BLaER1 treated with 17β-estradiol and CSF1 and Interleukin-3, amounts not matched to agents 10 nM and 100 nM (cell line): ENCODE measurements around the gene MRPL58.
"Not testable (repeated sequence)": the region's sequence is repeated elsewhere in the genome, so short reads cannot be mapped to it uniquely, and the experiment has no call there.

Source experiments
- H3K27ac ChIP-seq, 11 experiments: shearing (Covaris generic); formaldehyde crosslinking; 2 replicates each; pipeline ENCODE4 v1.8.1; 2022
- H3K27me3 ChIP-seq, 11 experiments: shearing (Covaris generic); formaldehyde crosslinking; 2 replicates each; pipeline ENCODE4 v1.8.1; 2022
- H3K36me3 ChIP-seq, 11 experiments: shearing (Covaris generic); formaldehyde crosslinking; 2 replicates each; pipeline ENCODE4 v1.8.1; 2022
- H3K4me1 ChIP-seq, 10 experiments: shearing (Covaris generic); formaldehyde crosslinking; 2 replicates each; pipeline ENCODE4 v1.8.1; 2022
- H3K4me2 ChIP-seq, 11 experiments: shearing (Covaris generic); formaldehyde crosslinking; 2 replicates each; pipeline ENCODE4 v1.8.1; 2022
- H3K4me3 ChIP-seq, 10 experiments: shearing (Covaris generic); formaldehyde crosslinking; 2 replicates each; pipeline ENCODE4 v1.8.1; 2022
- H3K9ac ChIP-seq, 11 experiments: shearing (Covaris generic); formaldehyde crosslinking; 2 replicates each; pipeline ENCODE4 v1.8.1; 2022
- H3K9me3 ChIP-seq, 11 experiments: shearing (Covaris generic); formaldehyde crosslinking; replicated peaks in 1 of 11; 2 replicates each; pipeline ENCODE4 v1.8.1; 2022
- H4K20me1 ChIP-seq, 11 experiments: shearing (Covaris generic); formaldehyde crosslinking; 2 replicates each; pipeline ENCODE4 v1.8.1; 2022
- Cebpa-rat ChIP-seq, 11 experiments: shearing (Covaris generic); IDR thresholded peaks; 2 replicates each; pipeline ENCODE4 v1.8.1; 2022

Gene MRPL58

GRCh38 chr17:75012346-75013091 lies at the start of gene MRPL58:
MRPL58 (plus strand) TSS chr17:75012670; CDS start chr17:75012687, 17 bp downstream.
- peak within 1 kb of the TSS; percentile 49 to 88 (median 84); a peak in 21 of 22 replicates for H3K27ac ChIP-seq
- TF ChIP-seq Cebpa-rat (IDR thresholded peaks at IDR 0.05) = no peak

DNA sequence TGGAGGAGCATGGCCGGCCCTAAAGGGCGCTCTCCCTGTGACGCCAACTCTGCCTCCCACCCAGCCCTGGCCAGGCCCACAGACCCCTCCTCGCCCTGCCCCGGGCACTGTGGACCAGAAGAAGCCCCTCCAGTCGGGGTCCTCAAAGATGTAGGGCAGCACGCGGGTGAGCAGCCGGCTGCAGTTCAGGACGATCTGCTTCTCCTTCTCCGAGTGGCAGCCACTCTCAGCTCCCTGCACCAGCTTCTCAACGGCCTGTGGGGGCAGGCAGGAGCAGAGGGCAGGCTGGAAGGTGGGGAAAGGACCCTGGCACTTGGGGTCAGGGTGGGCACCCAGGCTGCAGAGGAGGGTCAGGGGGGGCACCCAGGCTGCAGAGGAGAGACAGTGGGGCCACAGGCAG lies 48.8 kb upstream of the MRPL58 start:
- H3K9ac ChIP-seq = no peak overlapping the region
- no peak overlapping the region for H3K27ac ChIP-seq
- no peaks in the 10 kb centered on the region for H3K27me3 ChIP-seq
- no peak for TF ChIP-seq Cebpa-rat (IDR thresholded peaks at IDR 0.05)
- H3K4me2 ChIP-seq = no peak overlapping the region
- H3K36me3 ChIP-seq = no peaks in the 10 kb centered on the region
- peaks cover 0 to 8% (median 0%) of the 10 kb centered on the region in 10 experiments; a peak in 4 of 20 replicates for H3K4me1 ChIP-seq
- H3K4me3 ChIP-seq = no peak overlapping the region
- no peaks in the 10 kb centered on the region for H3K9me3 ChIP-seq
- H4K20me1 ChIP-seq = peaks cover 0 to 12% (median 0%) of the 10 kb centered on the region in 11 experiments; a peak in 3 of 22 replicates

More at GRCh38 chr17:75012346-75013091, at the start of gene MRPL58:
- H3K4me2 ChIP-seq = peak within 1 kb of the TSS; percentile 76 to 99 (median 88)
- no peaks in the 10 kb centered on the region for H3K27me3 ChIP-seq
- H4K20me1 ChIP-seq = peaks cover 0 to 6% (median 0%) of the 10 kb centered on the region in 11 experiments; a peak in 3 of 22 replicates
- H3K36me3 ChIP-seq = peaks cover 0 to 26% (median 17%) of the 10 kb centered on the region in 11 experiments; a peak in 18 of 22 replicates
- H3K9ac ChIP-seq = peak within 1 kb of the TSS; percentile 79 to 89 (median 86)
- peaks cover 18 to 36% (median 32%) of the 10 kb centered on the region in 10 experiments for H3K4me1 ChIP-seq
- H3K9me3 ChIP-seq = no peaks in the 10 kb centered on the region
- H3K4me3 ChIP-seq = peak within 1 kb of the TSS; percentile 76 to 94 (median 79)

DNA sequence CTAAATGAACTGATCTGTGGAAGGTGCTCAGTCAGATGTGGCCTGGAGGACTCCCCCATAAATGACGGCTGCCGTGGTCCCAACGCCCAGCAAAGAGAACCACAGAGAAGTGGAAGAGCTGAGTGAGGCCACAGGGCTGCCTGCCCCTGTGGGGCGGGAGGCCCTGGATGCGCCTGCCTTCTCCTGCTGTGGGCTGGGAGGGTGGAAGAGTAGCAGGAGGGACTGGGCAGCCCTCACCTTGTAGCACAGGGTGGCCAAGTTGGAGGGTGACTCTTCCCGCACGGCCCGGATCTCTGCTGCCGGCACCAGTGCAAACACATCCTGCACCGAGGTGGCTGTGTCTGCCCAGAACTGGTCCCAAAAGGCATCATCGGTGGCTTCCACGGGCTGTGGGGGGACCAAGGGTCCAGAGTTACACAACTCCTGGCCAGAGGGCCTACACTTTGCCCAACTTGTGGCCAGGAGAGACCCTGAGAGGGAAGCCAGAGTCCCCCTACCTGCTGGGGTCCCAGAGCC lies 48.2 kb upstream of the MRPL58 start:
- H3K9me3 ChIP-seq = no peaks in the 10 kb centered on the region
- no peak for TF ChIP-seq Cebpa-rat (IDR thresholded peaks at IDR 0.05)

DNA sequence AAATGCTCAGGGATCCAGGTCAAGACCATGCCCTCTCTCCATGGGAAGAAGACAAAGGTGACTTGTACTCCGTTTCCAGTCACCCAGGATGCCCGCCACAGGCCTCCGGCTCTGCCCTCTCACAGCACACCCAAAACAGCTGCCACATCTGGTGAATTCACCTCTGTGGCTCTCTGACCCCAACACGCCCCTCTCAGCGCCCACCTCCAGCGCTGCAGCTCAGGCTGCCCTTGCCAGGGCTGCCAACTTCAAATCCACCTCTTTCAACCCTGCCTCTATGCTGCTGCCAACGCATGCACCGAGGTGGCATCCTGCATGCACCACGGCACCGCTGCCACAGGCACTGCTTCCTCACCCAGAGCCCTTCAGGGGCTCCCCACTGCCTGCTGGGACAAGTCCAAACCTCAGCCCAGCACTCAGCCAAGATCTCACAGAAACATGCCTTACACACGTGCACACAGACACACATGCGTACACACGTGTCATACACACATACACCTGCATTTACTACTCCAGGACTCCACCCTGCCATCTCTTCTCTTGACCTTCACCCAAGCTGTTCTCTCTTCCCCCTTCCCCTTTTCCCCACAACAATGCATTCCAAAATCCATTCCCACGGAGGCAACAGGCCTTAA lies 47.4 kb upstream of the MRPL58 start:
- Histone ChIP-seq H3K4me2 (no peak overlapping the region), H3K27ac (no peak overlapping the region), H3K4me3 (no peak overlapping the region), H3K4me1 (peaks cover 0 to 8% (median 0%) of the 10 kb centered on the region in 10 experiments; a peak in 4 of 20 replicates), H3K36me3 (no peaks in the 10 kb centered on the region), H3K9me3 (no peaks in the 10 kb centered on the region), H4K20me1 (peaks cover 0 to 11% (median 0%) of the 10 kb centered on the region in 11 experiments; a peak in 3 of 22 replicates), H3K27me3 (peaks cover 0 to under 1% (median 0%) of the 10 kb centered on the region in 11 experiments; a peak in 1 of 22 replicates), H3K9ac (no peak overlapping the region)
- no peak for TF ChIP-seq Cebpa-rat (IDR thresholded peaks at IDR 0.05)

More for the DNA sequence above, 48.2 kb upstream of the MRPL58 start:
- peaks cover 0 to 8% (median 0%) of the 10 kb centered on the region in 10 experiments; a peak in 4 of 20 replicates for H3K4me1 ChIP-seq
- no peak overlapping the region for H3K4me2 ChIP-seq
- no peak overlapping the region for H3K27ac ChIP-seq
- no peaks in the 10 kb centered on the region for H3K27me3 ChIP-seq
- no peaks in the 10 kb centered on the region for H3K36me3 ChIP-seq
- H3K4me3 ChIP-seq = no peak overlapping the region
- H3K9ac ChIP-seq = no peak overlapping the region
- H4K20me1 ChIP-seq = peaks cover 0 to 14% (median 0%) of the 10 kb centered on the region in 11 experiments; a peak in 3 of 22 replicates

- H3K4me3 ChIP-seq = no peak overlapping the region
- no peak overlapping the region for H3K27ac ChIP-seq
- peaks cover 3 to 18% (median 15%) of the 10 kb centered on the region in 10 experiments; a peak in 18 of 20 replicates for H3K4me1 ChIP-seq
These were observed 44.1 kb upstream of the MRPL58 start for GRCh38 chr17:74968361-74968780.

DNA sequence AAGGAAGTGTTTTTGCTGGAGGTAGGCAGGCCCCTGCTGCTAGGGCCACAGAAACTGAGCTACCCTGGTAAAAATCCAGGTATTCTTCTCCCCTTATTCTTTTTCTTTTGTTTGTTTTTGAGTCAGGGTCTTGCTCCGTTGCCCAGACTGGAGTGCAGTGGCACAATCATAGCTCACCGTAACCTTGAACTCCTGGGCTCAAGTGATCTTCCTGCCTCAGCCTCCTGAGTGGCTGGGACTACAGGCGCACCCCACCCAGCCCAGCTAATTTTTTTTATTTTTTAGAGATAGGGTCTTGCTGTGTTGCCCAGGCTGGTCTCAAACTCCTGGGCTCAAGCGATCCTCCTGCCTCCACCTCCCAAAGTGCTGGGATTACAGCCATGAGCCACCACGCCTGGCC lies 43.0 kb upstream of the MRPL58 start:
- H3K36me3 ChIP-seq, H3K4me3 ChIP-seq: not testable (repeated sequence)

More at GRCh38 chr17:74968361-74968780, 44.1 kb upstream of the MRPL58 start:
- Histone ChIP-seq H3K4me2 (no peak overlapping the region), H3K9me3 (no peaks in the 10 kb centered on the region), H3K36me3 (no peaks in the 10 kb centered on the region), H4K20me1 (peaks cover 0 to 22% (median 5%) of the 10 kb centered on the region in 11 experiments; a peak in 9 of 22 replicates), H3K27me3 (peaks cover 21 to 33% (median 28%) of the 10 kb centered on the region in 11 experiments), H3K9ac (no peak overlapping the region)
- no peak for TF ChIP-seq Cebpa-rat (IDR thresholded peaks at IDR 0.05)

DNA sequence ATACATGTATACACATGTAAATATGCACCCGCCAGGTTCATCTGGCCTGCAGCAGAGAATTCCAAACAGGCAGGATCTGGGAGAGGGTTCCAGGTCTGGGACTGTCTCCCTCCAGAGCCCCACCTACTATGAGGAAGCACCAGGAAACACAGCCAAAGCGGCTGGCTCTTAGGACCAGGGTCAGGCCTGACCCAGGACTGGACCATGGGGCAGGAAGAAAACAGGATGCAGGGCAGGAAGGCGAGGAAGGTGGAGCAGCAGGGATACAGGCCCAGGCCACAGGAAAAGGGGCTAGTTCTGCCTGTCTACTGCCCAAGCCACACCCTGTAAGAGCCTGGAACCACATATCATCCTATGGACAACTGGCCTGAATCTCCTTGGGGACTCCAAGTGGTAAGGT lies 42.1 kb upstream of the MRPL58 start:
- H4K20me1 ChIP-seq = peaks cover 0 to 24% (median 5%) of the 10 kb centered on the region in 11 experiments; a peak in 9 of 22 replicates
- no peak overlapping the region for H3K27ac ChIP-seq
- no peaks in the 10 kb centered on the region for H3K9me3 ChIP-seq
- no peak overlapping the region for H3K4me3 ChIP-seq
- no peak for TF ChIP-seq Cebpa-rat (IDR thresholded peaks at IDR 0.05)
- no peaks in the 10 kb centered on the region for H3K36me3 ChIP-seq
- peaks cover 3 to 18% (median 15%) of the 10 kb centered on the region in 10 experiments; a peak in 18 of 20 replicates for H3K4me1 ChIP-seq
- peaks cover 32 to 47% (median 40%) of the 10 kb centered on the region in 11 experiments for H3K27me3 ChIP-seq
- no peak overlapping the region for H3K9ac ChIP-seq
- H3K4me2 ChIP-seq = no peak overlapping the region

More for the DNA sequence above, 43.0 kb upstream of the MRPL58 start:
- H3K9me3 ChIP-seq, H3K9ac ChIP-seq, H3K4me2 ChIP-seq, H3K27ac ChIP-seq: not testable (repeated sequence)
- Histone ChIP-seq H3K27me3 (peaks cover 32 to 44% (median 39%) of the 10 kb centered on the region in 11 experiments), H4K20me1 (peaks cover 0 to 24% (median 5%) of the 10 kb centered on the region in 11 experiments; a peak in 9 of 22 replicates), H3K4me1 (peaks cover 3 to 18% (median 15%) of the 10 kb centered on the region in 10 experiments; a peak in 18 of 20 replicates)

DNA sequence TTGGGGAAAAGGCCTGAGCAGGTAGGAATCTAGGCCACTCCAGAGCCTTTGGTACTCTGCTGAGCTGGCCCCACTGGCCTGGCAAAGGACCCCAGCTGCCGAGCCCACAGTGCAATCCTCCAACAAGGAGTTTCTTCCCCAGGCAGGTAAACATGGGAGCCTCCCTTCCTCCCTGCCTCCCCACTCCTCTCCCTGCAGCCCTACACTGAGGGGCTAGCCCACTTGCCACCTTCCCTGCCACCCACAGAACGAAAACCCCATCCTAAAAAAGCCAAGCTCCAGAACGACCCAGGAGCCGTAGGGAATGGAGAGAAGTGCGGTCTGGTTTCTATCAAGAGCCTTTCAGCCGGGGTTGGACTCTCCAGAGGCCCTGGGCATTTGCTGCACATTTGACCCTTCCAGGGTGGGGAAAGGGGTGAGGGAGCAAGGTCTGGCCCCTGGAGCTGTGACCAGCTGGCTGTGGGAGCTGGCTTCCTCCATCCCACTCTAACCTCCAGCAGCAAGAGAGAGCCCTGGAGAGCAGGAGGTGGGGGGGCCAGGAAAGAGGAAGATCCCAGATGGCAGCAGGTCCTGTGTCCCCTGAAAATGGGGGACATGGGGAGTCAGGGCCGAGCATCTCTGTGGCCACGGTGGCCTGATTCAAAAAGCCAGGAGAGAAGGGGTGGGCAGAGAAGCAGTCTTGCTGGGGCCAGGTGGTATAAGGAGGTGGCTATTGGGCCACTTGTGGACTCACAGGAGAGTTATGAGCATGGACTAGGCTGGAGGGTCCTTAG lies 41.2 kb upstream of the MRPL58 start:
- Histone ChIP-seq H3K9ac (peak overlapping the region in 4 of 11 experiments; percentile 37 to 72 (median 56); a peak in 6 of 22 replicates), H3K27ac (no peak overlapping the region), H3K4me1 (peaks cover 3 to 18% (median 15%) of the 10 kb centered on the region in 10 experiments; a peak in 18 of 20 replicates), H3K4me3 (peak overlapping the region in 4 of 10 experiments; percentile 60 to 74 (median 66); a peak in 4 of 20 replicates), H3K27me3 (peaks cover 32 to 47% (median 40%) of the 10 kb centered on the region in 11 experiments), H3K9me3 (no peaks in the 10 kb centered on the region), H4K20me1 (peaks cover 0 to 24% (median 5%) of the 10 kb centered on the region in 11 experiments; a peak in 9 of 22 replicates), H3K36me3 (no peaks in the 10 kb centered on the region), H3K4me2 (peak overlapping the region; percentile 93 to 100 (median 98); a peak in 21 of 22 replicates)
- TF ChIP-seq Cebpa-rat (IDR thresholded peaks at IDR 0.05) = no peak
